IPS-11a (cell line): Measurements from ENCODE around the gene RAPGEF1.

Experiments
- H3K4me3 ChIP-seq: one replicate; pipeline ENCODE4 v1.5.1; 2013; ENCODE audit warnings: low read depth, low read length, control low read depth

The RAPGEF1 gene

GRCh38 chr9:131707733-131708157 lies 32.1 kb downstream of the RAPGEF1 start:
- no peak overlapping the region for H3K4me3 ChIP-seq

- no peak overlapping the region for H3K4me3 ChIP-seq
These were observed 32.8 kb downstream of the RAPGEF1 start for GRCh38 chr9:131707050-131707449.

- H3K4me3 ChIP-seq, result no peak overlapping the region
These were observed 33.3 kb downstream of the RAPGEF1 start for GRCh38 chr9:131706608-131706970.

- H3K4me3 ChIP-seq, result no peak overlapping the region
These were observed 34.9 kb downstream of the RAPGEF1 start for GRCh38 chr9:131704988-131705387.

GRCh38 chr9:131704141-131704983 lies 35.5 kb downstream of the RAPGEF1 start:
- H3K4me3 ChIP-seq, result no peak overlapping the region

- no peak overlapping the region for H3K4me3 ChIP-seq
These were observed 36.2 kb downstream of the RAPGEF1 start for GRCh38 chr9:131703697-131704096.

- H3K4me3 ChIP-seq, result no peak overlapping the region
These were observed 37.0 kb downstream of the RAPGEF1 start for GRCh38 chr9:131702911-131703310.

- no peak overlapping the region for H3K4me3 ChIP-seq
These were observed 38.0 kb downstream of the RAPGEF1 start for GRCh38 chr9:131701789-131702337.

- H3K4me3 ChIP-seq, result no peak overlapping the region
These were observed 38.5 kb downstream of the RAPGEF1 start for GRCh38 chr9:131701436-131701781.

GRCh38 chr9:131700765-131701435 lies 39.0 kb downstream of the RAPGEF1 start:
- H3K4me3 ChIP-seq, result no peak overlapping the region

GRCh38 chr9:131700076-131700475 lies 39.8 kb downstream of the RAPGEF1 start:
- no peak overlapping the region for H3K4me3 ChIP-seq

- H3K4me3 ChIP-seq, result no peak overlapping the region
These were observed 41.3 kb downstream of the RAPGEF1 start for GRCh38 chr9:131698618-131698985.

- H3K4me3 ChIP-seq, result no peak overlapping the region
These were observed 41.8 kb downstream of the RAPGEF1 start for GRCh38 chr9:131697908-131698617.

GRCh38 chr9:131697097-131697496 lies 42.8 kb downstream of the RAPGEF1 start:
- H3K4me3 ChIP-seq, result no peak overlapping the region

- H3K4me3 ChIP-seq, result no peak overlapping the region
These were observed 43.9 kb downstream of the RAPGEF1 start for GRCh38 chr9:131695836-131696460.

GRCh38 chr9:131695366-131695765 lies 44.5 kb downstream of the RAPGEF1 start:
- H3K4me3 ChIP-seq, result no peak overlapping the region

- no peak overlapping the region for H3K4me3 ChIP-seq
These were observed 46.0 kb downstream of the RAPGEF1 start for GRCh38 chr9:131693651-131694597.

- no peak overlapping the region for H3K4me3 ChIP-seq
These were observed 47.0 kb downstream of the RAPGEF1 start for GRCh38 chr9:131692612-131693562.
